ENCODE data around the gene CCDC122. TPM values are rescaled to one million over a fixed set of nuclear protein-coding genes. Genes with fewer than 3 reads are reported as not detected.
A peak's percentile ranks its signal among the peaks of the same experiment; 100 is the strongest.

Gene CCDC122
- total RNA-seq, 1 donor from 2014 or later: 2.1 TPM

- no peak for DNase-seq (ENCODE audit: low read depth in 2 of 2)
Observed at GRCh38 chr13:43877326-43877725, 2.2 kb downstream of the CCDC122 start.

DNA sequence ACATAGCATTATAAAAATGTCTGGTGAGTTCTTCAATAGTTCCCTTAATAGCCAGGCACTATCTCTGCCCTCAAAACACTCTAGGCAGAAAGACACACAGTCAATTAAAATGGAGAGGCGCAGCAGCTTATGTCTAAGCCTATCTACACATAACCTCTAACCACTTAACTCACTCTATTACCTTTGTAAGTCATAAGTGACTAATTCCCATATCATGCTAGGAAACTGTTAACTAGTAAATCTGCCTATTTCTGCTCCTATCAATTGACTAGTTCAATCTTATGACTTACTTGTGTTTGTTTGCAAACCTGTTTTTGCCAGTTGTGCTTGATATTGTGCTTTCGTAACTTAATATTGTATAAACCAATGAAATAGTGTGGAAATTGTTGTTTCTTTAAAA is 3.2 kb downstream of the CCDC122 start:
- DNase-seq (ENCODE audit: low read depth in 2 of 2): no peak

DNA sequence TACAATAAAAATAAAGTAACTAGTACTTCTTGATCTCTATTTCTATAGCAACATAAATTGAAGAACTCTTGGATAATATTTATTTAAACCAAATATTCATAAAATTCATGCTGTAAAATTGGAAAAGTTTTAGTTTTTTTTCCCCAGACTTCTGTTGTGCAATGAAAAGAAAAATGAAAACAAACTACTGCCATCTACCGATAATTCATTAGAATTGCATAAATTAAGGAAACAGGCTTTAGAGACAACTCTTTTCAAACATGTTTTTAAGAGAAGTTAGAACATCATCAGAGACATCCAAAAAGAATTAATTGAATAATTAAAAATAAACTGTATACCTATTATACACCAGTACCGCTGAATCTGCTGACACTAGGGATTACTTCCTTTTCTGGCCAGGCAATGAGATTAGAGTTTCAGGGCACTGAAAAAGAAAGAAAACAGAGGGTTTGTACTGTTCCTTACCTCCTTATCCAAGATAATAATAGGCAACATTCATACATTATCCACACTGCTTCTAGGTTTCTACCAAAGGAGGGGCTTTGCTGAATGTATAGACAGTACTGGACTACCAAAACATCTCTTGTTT is 4.9 kb downstream of the CCDC122 start:
- DNase-seq (ENCODE audit: low read depth in 2 of 2): peak in 1 of 2 donors; percentile 42

DNA sequence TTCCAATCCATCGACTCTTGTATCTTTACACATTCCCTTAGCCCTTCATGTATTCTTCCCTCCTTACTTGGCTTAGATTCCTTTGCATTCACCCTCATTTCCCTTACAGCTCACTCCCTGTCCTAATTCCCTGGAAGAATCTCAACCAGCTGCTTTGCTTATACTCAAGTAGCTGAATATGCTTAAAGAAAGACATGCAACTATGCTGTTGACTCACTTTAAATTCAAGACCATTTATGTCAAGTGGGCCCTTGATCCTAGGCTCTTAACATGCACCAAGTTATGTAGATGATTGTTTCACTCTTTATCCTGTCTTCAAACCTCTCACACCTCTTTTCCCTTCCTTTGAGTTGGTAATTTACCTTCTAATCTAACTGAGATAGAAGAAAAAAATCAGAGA is 7.4 kb downstream of the CCDC122 start:
- DNase-seq (ENCODE audit: low read depth in 2 of 2): no peak

- peak in 1 of 2 donors; percentile 59 for DNase-seq (ENCODE audit: low read depth in 2 of 2)
Observed at GRCh38 chr13:43865892-43866291, 13.6 kb downstream of the CCDC122 start.

DNA sequence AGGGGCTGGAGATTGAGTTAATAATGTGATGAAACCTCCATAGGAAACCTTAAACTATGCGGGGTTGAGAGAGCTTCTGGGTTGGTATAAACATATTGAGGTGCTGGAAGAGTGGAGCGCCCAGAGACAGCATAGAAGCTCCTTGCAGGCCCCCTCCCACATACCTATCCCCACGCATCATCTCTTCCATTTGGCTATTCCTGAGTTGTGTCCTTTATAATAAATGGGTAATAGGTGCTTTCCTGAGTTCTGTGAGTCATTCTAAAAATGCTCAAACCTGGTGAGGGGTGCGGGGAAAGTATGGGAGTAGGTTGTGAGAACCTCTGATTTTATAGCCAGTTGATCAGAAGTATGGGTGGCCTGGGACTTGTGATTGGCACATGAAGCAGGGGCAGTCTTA is 14.6 kb downstream of the CCDC122 start:
- no peak for DNase-seq (ENCODE audit: low read depth in 2 of 2)

DNA sequence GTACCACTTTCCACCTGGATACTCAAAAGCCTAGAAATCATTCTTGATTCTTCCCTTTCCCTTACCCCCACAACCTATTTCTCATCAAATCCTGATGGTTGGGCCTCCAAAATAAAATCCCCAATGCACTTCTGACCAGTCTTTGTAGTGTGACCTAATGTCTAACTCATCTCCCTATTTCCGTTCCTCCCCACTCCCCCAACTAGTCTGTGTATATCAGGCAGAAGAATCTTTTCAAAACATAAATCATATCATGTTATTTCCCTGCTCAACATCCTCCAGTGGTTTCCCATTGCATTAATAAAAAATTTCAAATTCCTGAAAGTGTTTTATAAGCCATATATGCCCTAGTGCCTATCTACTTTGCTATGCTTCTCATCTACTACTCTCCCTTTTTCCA is 17.7 kb downstream of the CCDC122 start:
- peak in 1 of 2 donors; percentile 70 for DNase-seq (ENCODE audit: low read depth in 2 of 2)

- no peak for DNase-seq (ENCODE audit: low read depth in 2 of 2)
Observed at GRCh38 chr13:43852923-43853404, 26.6 kb downstream of the CCDC122 start.

DNA sequence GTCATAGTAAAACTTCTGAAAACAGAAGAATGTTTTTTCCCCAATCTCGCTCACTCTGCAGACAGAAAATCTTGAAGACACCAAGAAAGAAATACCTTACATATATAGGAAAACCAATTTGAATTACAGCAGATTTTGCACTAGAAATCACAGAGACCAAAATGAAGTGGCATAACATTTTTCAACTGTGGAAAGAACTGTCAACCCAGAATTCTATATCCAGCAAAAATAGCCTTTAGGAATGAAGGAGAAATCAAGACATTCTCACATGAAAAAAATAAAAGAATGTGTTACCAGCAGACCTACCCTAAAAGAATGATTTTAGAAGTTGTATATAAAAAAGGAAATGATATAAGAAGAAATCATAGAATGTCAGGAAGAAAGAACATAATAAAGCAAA is 28.7 kb downstream of the CCDC122 start:
- DNase-seq (ENCODE audit: low read depth in 2 of 2): peak in 1 of 2 donors; percentile 7

DNA sequence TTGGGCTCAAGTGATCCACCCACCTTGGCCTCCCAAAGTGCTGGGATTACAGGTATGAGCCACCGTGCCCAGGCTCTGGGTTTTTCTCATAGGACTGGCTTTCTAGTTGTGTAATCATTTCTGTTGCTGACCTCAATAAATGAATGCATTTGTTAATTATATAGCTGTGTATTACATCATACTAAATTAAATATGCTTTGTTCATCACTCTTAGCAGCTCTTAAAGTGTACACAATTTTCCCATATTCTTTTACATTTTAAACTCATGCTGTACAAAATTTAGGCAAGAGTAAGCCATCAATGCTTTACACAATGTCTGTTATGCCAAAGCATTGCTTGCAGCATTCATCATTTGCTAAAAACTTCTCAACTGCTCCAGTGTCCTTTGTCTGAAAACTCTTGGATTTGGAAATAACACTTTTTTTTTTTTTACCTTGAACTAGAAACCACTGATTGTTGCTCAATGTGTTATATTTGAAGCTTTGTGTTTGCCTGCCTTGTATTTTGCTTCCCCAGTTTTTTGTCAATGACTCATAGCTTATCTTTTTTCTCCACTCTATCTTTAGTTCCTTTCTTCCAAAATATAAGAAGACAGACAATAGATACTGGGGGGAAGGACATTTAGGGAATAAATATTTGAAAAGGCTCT is 31.4 kb downstream of the CCDC122 start:
- peak; percentile 10 to 73 for DNase-seq (ENCODE audit: low read depth in 2 of 2)

DNA sequence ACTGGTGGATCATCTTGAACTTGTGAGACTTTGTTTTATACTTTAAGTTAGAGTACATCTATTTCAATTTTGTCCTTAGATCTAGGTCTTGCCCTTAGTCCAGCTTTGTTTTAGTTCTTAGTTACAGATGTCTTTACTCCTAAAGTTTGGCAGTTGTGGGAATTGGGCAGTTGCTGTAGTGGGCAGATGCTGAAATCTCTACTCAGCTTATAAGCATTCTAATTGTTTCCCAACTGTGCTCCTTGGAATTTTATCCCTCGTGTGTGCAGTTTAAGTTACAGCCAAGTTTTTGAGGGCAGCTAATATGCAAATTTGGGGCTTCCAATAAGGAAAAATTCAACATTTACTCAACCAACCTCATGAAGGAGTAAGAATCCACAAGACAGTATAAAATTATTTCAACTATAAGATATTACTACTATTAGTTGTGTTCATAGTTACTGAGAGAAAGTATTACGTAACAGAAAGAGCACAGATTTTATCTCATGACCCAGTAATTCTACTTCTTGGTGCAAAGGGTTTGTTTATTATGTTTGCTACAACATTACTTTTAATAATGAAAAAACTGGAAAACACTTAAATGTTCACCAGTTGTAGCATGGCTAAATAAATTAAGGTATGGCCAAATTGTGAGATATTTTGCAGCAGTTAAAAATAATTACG is 32.9 kb downstream of the CCDC122 start:
- no peak for DNase-seq (ENCODE audit: low read depth in 2 of 2)

DNA sequence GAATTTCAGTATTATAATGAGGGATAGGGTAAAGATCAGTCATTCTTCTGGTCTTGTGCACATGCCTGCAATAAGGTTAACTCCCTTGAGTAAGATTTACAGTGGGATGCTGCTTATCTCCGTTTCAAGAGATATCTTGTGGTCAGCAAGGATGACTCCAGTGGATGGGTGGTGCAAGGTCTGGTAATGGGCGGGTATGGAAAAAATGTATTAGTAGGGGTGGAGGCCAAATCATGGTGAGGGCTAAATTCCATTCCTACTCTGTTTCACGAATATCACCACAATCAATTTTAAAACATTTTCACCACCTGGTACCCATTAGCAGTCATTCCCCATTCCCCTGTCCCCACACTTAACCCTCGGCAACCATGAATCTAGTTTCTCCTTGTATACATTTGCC is 40.6 kb downstream of the CCDC122 start:
- no peak for DNase-seq (ENCODE audit: low read depth in 2 of 2)

GRCh38 chr13:43835701-43836100 is 43.8 kb downstream of the CCDC122 start:
- no peak for DNase-seq (ENCODE audit: low read depth in 2 of 2)

DNA sequence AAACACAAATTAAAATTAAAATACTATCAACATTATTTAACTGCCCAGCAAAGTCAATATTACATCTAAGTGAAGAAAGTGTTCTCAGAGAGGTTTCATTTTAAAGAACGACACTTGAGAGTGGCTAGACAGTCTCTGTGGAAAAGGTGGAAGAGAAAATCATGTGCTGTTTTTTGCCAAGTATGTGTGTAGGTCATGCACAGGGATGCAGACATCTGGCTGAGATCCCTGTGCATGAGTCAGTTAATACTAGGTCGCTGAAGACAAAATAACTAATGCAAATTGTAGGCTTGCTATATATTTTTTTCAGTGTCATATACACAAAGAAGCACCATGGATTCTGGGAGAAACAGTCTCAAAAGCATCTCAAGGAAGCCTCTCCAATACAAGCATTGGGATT is 48.5 kb downstream of the CCDC122 start:
- DNase-seq (ENCODE audit: low read depth in 2 of 2): no peak

GRCh38 chr13:43830497-43830881 is 49.1 kb downstream of the CCDC122 start:
- no peak for DNase-seq (ENCODE audit: low read depth in 2 of 2)

GRCh38 chr13:43824656-43825055 is 54.9 kb downstream of the CCDC122 start:
- DNase-seq (ENCODE audit: low read depth in 2 of 2): peak in 1 of 2 donors; percentile 10

- no peak for DNase-seq (ENCODE audit: low read depth in 2 of 2)
Observed at GRCh38 chr13:43822969-43823368, 56.6 kb downstream of the CCDC122 start.

GRCh38 chr13:43816401-43816889 is 63.1 kb downstream of the CCDC122 start:
- peak in 1 of 2 donors; percentile 25 for DNase-seq (ENCODE audit: low read depth in 2 of 2)

GRCh38 chr13:43815204-43815603 is 64.3 kb downstream of the CCDC122 start:
- peak in 1 of 2 donors; percentile 74 for DNase-seq (ENCODE audit: low read depth in 2 of 2)

GRCh38 chr13:43808676-43809075 is 70.9 kb downstream of the CCDC122 start:
- DNase-seq (ENCODE audit: low read depth in 2 of 2): no peak

- DNase-seq (ENCODE audit: low read depth in 2 of 2): no peak
Observed at GRCh38 chr13:43805681-43806128, 73.8 kb downstream of the CCDC122 start.

GRCh38 chr13:43805071-43805468 is 74.5 kb downstream of the CCDC122 start:
- peak in 1 of 2 donors; percentile 79 for DNase-seq (ENCODE audit: low read depth in 2 of 2)
